HG03342 (cell line): ENCODE data around the gene PPP6C.
"Not testable (repeated sequence)": the region's sequence is repeated elsewhere in the genome, so short reads cannot be mapped to it uniquely, and the experiment has no call there.

ENCODE experiments used
- ATAC-seq: cut with Tn5 transposase; IDR thresholded peaks from one replicate; pipeline ENCODE4 v1.9.1; 2021; ENCODE audit warnings: mild to moderate bottlenecking, moderate library complexity; ENCODE audit not compliant: unreplicated experiment

The PPP6C gene

GRCh38 chr9:125189361-125190289 lies at the start of gene PPP6C:
PPP6C (minus strand) TSS chr9:125189803; CDS start chr9:125189718, 85 bp downstream.
- ATAC-seq = peak; percentile 97

- no peak for ATAC-seq
Measured at GRCh38 chr9:125238915-125239446, 49.4 kb upstream of the PPP6C start.

- ATAC-seq = no peak
Measured at GRCh38 chr9:125238127-125238914, 48.7 kb upstream of the PPP6C start.

GRCh38 chr9:125236520-125237159 lies 47.0 kb upstream of the PPP6C start:
- ATAC-seq = not testable (repeated sequence)

- ATAC-seq = no peak
Measured at GRCh38 chr9:125235804-125236519, 46.4 kb upstream of the PPP6C start.

GRCh38 chr9:125234099-125234498 lies 44.5 kb upstream of the PPP6C start:
- not testable (repeated sequence) for ATAC-seq

GRCh38 chr9:125233678-125234077 lies 44.1 kb upstream of the PPP6C start:
- no peak for ATAC-seq

GRCh38 chr9:125227761-125228160 lies 38.2 kb upstream of the PPP6C start:
- no peak for ATAC-seq

DNA sequence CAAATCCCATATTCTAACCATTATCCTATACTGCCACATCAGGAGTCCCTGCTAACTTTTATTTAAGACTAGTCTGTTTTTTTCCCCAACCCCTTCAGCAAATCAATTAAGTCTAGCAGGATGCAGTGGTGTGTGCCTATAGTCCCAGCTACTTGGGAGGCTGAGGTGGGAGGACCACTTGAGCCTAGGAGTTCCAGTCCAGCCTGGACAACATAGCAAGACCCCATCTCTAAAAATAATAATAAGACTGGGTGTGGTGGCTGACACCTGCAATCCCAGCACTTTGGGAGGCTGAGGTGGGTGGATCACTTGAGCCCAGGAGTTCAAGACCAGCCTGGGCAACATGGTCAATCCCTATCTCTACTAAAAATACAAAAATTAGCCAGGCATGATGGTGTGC lies 35.3 kb upstream of the PPP6C start:
- ATAC-seq = not testable (repeated sequence)

- ATAC-seq = no peak
Measured at GRCh38 chr9:125218621-125219020, 29.0 kb upstream of the PPP6C start.

DNA sequence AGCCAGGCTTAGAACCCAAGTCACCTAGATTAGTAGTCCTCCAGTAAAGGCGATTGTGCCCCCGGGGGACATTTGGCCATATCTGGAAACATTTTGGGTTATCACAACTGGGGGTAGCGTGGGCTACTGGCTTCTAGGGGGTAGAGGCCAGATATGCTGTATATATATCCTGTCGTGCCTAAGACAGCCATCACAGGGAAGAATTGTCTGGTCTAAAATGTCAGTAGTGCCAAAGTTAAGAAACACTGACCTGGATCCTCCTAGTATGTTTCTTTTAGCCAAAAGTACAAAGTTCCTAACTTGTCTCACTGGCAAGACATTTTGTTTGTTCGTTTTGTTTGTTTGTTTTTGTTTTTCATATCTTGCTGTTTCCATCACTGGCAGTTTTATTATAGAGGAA lies 24.6 kb upstream of the PPP6C start:
- ATAC-seq = no peak

DNA sequence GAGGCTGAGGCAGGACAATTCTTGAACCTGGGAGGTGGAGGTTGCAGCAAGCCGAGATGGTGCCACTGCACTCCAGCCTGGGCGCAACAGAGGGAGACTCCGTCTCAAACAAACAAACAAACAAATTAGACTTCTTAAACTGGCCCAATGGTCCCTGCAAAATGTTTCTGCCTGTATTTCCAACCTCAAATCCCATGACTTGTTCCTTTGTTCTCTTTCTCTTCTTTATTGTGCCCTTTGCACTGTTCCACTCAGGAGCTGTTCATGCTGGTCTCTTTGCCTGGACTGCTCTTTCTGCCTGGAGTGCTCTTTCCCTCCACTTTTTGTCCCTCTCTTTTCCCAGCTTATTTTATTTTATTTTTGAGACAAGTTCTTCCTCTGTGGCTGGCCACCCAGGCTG lies 14.9 kb upstream of the PPP6C start:
- no peak for ATAC-seq

DNA sequence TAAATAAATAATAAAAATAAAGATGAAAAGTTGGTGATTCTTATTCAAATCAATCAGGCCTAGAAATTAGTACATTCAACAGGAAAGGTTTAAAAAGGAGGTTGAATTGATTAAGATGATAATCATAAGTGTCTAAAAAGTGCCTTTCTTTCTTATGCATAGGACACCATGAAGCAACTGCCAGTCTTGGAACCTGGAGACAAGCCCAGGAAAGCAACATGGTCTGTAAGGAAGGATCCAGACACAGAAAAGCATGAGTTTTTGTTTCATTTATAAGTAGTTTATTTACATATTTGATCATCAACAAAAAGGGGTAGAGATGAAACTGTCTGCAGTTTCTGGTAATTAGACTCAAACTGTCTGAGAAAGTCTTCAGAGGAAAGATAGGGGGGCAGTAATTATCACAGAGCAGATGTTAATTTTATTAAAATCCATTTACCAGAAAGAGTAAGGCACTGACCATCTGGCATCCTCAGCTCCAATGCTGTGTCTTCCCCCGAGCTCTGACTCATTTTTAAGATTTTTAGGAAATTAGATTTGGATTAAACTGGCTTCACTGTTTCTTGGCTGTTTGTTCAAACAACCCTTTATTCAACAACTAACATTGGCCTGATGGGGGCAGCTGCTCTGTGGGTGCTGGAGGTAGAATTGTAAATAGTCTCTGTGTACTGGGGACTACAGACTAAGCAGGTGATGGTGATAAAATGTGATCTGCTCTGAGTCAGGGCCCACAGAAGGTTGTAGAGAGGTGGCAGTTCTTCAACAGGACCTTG lies 13.4 kb upstream of the PPP6C start:
- no peak for ATAC-seq

- ATAC-seq = peak; percentile 98
Measured at GRCh38 chr9:125200216-125201047, 10.8 kb upstream of the PPP6C start, which contains the start of gene RABEPK. RABEPK (plus strand) TSS chr9:125200542; CDS start chr9:125203014, 2,472 bp downstream.

DNA sequence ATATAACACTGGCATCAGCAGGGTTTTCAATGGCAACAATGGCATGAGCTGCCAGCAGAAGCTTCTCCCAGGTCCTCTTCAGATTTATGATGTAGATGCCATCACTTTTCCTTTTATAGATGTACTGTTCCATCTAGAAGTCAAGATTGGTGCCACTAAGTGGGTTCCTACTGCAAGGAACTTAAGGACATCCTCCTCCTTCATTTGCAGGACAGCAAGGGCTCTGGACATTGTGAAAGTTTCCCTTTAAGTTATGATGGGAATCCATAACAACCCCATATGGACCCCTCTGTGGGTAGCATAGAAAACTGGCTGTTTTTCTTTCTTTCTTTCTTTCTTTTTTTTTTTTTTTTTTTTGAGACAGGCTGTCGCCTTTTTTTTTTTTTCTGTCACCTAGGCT lies 6.0 kb upstream of the PPP6C start:
- not testable (repeated sequence) for ATAC-seq

DNA sequence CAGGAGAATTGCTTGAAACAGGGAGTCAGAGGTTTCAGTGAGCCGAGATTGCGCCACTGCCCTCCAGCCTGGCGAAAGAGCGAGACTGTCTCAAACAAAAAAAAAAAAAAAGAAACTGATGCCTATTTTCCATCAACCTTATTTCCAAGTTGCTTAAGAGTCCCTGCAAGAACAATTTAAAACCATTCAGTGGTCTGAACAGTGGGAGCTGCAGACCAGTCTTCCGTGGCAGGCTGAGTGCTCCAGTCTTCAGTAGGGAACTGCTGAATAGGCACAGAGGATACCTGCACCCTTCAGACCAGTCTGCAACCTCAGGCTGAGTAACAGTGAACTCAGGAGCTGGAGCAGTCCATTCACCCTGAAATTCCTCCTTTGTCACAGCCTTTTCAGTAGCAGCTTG lies 4.9 kb upstream of the PPP6C start:
- not testable (repeated sequence) for ATAC-seq

DNA sequence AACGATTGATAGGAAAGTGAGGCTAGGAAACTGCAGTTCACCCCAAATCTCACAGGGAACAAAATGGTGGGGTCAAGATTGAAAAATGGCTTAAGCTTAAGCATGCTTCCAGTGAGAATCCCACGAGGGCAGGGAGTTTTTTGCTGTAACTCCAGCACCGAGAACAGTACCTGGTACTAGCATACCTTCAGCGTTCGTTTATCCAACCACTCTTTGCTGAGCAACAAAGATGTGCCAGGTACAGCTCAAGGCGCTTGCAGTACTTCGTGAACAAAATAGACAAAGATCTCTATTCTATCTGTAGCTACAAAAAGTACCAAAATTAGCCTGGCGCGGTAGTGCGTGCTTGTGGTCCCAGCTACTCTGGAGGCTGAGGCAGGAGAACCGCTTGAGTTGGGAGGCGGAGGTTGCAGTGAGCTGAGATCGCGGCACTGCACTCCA lies 778 bp upstream of the PPP6C start:
- no peak for ATAC-seq

DNA sequence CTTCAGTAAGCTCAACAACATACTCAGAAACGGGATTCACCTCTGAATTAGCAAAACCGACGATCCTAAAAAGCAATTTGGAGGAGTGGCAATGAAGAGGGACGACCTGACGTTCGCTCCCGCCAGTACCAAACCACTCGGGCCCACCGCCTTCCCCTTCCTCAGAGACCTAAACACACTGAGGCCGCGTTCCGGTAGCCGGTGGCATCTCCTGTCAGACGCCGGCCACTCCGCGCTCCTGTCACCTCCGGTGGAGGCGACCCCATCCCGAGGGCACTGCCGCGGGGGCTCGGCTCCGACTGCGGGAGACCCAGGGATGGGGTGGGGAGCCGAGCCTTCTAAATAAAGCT lies 617 bp downstream of the PPP6C start:
- peak; percentile 23 for ATAC-seq

DNA sequence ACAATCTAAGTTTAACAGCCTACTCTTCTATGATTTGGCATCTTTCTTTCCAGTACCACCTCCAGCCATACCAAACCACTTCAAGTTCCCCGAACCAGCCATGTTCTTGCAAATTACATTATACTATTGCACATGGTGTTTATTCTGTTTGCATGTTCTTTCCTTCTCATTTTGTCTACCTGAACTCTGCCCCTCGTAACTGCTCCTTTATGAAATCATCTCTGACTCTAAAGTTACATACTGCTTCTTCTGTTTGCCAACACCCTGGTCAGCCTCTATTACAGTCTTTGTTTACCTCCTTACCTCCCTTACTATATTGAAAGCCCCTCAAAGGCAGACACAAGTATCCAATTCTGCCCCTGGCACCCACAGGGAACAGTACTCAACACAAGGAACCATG lies 6.0 kb downstream of the PPP6C start:
- ATAC-seq = no peak
